Placental pericyte (primary cell): ENCODE data around the gene DYNC1I2. TPM values are rescaled to one million over a fixed set of nuclear protein-coding genes. Genes with fewer than 3 reads are reported as not detected.

Experiments used
- total RNA-seq: library from RNA; depleted of rRNA; stranded (reverse); fragments of >200 nt; gene quantifications from 2 replicates; pipeline ENCODE4 v1.2.3, GENCODE V29; 2012

DYNC1I2 gene
- total RNA-seq, result 93.0 and 124 TPM in 2 replicates

DNA sequence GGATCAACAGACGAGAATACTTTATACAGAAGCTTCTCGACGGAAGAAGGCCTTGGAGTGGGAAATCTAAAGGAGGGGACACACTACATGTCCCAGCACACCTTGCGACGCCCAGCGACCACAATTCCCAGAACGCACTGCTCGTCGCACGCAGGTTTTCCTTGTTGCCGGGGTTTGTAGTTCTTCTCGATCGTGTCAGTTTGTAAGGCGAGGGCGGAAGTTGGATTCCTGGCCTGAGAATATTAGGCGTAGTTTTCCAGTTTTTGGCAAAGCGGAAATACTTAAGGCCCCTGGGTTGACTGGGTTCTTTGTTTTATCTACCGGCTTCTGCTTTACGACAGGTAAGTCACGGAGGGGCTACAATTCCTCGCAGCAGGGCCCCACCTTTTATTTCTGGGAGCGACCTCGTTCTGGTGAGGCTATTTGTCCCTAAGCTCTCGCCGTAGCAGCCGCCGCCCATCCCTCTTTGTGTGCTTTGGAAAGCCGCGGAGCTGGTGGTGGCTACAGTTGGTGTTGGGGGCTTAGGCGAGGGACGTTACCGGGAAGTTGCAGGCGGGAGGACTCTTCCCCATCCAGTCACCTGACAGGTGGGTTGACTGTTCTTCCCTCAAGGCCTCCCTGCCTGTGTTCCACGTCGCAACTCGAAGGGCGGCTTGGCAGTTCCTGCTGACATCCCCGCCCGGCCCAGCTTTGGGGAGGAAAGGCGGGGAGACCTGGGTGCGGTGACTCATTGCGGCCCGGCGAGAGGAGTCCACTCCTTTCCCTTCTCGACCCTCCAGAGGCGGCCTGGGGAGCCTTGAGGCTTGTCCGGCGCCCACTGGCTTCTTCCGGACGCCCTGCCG lies at the start of gene DYNC1I2:
TSS of gene DYNC1I2 (plus strand) at position 183 of the 842 bp plus-strand sequence. CDS start 2,687 bp downstream, outside the sequence.

Other genes starting within 250 kb of the DYNC1I2 start
- 95.3 and 139 TPM in 2 replicates for gene CYBRD1, start 165.0 kb upstream of the DYNC1I2 start, total RNA-seq
- gene SLC25A12, start 206.8 kb downstream of the DYNC1I2 start, total RNA-seq, result 10.5 and 31.8 TPM in 2 replicates
- gene HAT1, start 235.0 kb downstream of the DYNC1I2 start, total RNA-seq, result 20.8 and 60.4 TPM in 2 replicates